Measurements from ENCODE around the gene WDR93. TPM values are rescaled to one million over a fixed set of nuclear protein-coding genes. Genes with fewer than 3 reads are reported as not detected.

WDR93 gene
- total and polyA plus RNA-seq, 2 donors (not counting 1 experiment from before 2014, with no cell fraction given): 0.12 TPM; not detected in 1

DNA sequence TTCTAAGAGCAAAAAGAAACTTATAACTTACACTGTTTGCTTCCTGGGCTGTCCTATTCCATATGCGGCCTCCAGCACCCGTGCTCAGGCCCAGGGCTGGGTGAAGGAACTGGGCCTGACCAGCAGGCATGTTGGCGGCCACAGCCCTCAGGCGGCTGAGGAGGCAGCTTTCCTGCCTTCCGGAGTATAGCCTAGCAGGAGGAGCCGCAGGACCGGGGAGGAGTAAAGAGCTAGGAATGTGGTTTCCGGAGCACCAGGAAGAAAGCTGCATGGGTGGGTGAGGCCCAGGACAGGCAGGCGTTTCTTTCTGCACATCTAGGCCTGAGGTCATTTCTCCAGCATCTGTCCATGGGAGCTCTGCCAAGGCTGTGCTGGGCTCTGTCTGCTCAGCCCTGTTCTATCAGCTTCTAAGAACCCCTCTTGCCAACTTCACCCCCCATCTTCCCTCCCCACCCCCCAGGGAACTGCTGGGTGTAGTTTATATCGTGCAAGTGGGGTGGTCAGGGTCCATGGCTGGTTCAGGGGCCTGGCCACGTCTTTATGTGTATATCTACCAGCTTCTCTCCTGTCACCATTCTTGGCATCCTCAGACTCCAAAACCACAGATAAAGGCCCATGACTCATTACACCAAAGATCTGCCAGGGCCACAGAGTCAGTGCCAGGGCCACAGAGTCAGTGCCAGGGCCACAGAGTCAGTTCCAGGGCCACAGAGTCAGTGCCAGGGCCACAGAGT, 27.6 kb upstream of the WDR93 start:
- Mint-ChIP-seq H3K4me1 (peaks cover 7% of the 10 kb centered on the region), H3K4me3 (no peak overlapping the region), H3K9me3 (ENCODE audit: insufficient read depth) (no peaks in the 10 kb centered on the region), H3K27me3 (peaks cover 49% of the 10 kb centered on the region), H3K27ac (no peak overlapping the region)
- no peaks in the 10 kb centered on the region for H4K20me1 ChIP-seq (ENCODE audit: control insufficient read depth, insufficient read depth, low read length, poor library complexity, severe bottlenecking)
- no peaks in the 10 kb centered on the region for H3K9me3 ChIP-seq (ENCODE audit: control extremely low read depth in 1 of 3, control insufficient read depth in 2 of 3, insufficient read depth in 1 of 3, low read length in 2 of 3)
- TF ChIP-seq, protein P1, sequence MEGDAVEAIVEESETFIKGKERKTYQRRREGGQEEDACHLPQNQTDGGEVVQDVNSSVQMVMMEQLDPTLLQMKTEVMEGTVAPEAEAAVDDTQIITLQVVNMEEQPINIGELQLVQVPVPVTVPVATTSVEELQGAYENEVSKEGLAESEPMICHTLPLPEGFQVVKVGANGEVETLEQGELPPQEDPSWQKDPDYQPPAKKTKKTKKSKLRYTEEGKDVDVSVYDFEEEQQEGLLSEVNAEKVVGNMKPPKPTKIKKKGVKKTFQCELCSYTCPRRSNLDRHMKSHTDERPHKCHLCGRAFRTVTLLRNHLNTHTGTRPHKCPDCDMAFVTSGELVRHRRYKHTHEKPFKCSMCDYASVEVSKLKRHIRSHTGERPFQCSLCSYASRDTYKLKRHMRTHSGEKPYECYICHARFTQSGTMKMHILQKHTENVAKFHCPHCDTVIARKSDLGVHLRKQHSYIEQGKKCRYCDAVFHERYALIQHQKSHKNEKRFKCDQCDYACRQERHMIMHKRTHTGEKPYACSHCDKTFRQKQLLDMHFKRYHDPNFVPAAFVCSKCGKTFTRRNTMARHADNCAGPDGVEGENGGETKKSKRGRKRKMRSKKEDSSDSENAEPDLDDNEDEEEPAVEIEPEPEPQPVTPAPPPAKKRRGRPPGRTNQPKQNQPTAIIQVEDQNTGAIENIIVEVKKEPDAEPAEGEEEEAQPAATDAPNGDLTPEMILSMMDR (IDR thresholded peaks at IDR 0.05): no peak
- no peak for TF ChIP-seq EZH2 (IDR thresholded peaks at IDR 0.05; ENCODE audit: borderline replicate concordance, insufficient read depth, low read depth, low read length, poor library complexity, severe bottlenecking)
- H3K27me3 ChIP-seq (replicated peaks in 1 of 4; ENCODE audit: control extremely low read depth in 1 of 4, control insufficient read depth in 3 of 4, insufficient read depth in 4 of 4, low read length in 3 of 4): peaks cover 0 to 24% (median 6%) of the 10 kb centered on the region in 4 experiments
- 50% methylated on average over 9 of the region's 11 CpGs for WGBS (ENCODE audit: insufficient coverage)
- H2AFZ ChIP-seq (ENCODE audit: insufficient read depth, low read depth, low read length, poor library complexity, severe bottlenecking): no peak overlapping the region
- H3K27ac ChIP-seq (ENCODE audit: low read length in 2 of 2): no peak overlapping the region
- ChIA-PET CTCF (no interaction called here), POLR2A (no interaction called here)
- intact Hi-C loops (cut with micrococcal nuclease): no loop called here
- no peaks in the 10 kb centered on the region for H3K36me3 ChIP-seq (replicated peaks in 1 of 2; ENCODE audit: control extremely low read depth in 1 of 2, control insufficient read depth in 1 of 2, extremely low read depth in 1 of 2, insufficient read depth in 2 of 2, low read length in 1 of 2)
- no peak overlapping the region for H3K4me3 ChIP-seq (ENCODE audit: control extremely low read depth in 1 of 5, extremely low read depth in 1 of 5, insufficient read depth in 1 of 5, low read depth in 2 of 5, low read length in 4 of 5)
- H3K79me2 ChIP-seq (ENCODE audit: control insufficient read depth, insufficient read depth, low read length): no peaks in the 10 kb centered on the region
- no peak for ATAC-seq (ENCODE audit: low read depth)
- H3K4me1 ChIP-seq (ENCODE audit: control insufficient read depth in 2 of 2, insufficient read depth in 2 of 2, low read length in 2 of 2): peaks cover 0 to 7% of the 10 kb centered on the region in 2 donors
- H3K4me2 ChIP-seq (replicated peaks; ENCODE audit: low read depth, low read length, poor library complexity, severe bottlenecking): no peak overlapping the region
- H3K9ac ChIP-seq (ENCODE audit: low read length): no peak overlapping the region
- no peak for DNase-seq
